ENCODE measurements around the gene SYMPK.
A peak's percentile ranks its signal among the peaks of the same experiment; 100 is the strongest.

SYMPK gene

DNA sequence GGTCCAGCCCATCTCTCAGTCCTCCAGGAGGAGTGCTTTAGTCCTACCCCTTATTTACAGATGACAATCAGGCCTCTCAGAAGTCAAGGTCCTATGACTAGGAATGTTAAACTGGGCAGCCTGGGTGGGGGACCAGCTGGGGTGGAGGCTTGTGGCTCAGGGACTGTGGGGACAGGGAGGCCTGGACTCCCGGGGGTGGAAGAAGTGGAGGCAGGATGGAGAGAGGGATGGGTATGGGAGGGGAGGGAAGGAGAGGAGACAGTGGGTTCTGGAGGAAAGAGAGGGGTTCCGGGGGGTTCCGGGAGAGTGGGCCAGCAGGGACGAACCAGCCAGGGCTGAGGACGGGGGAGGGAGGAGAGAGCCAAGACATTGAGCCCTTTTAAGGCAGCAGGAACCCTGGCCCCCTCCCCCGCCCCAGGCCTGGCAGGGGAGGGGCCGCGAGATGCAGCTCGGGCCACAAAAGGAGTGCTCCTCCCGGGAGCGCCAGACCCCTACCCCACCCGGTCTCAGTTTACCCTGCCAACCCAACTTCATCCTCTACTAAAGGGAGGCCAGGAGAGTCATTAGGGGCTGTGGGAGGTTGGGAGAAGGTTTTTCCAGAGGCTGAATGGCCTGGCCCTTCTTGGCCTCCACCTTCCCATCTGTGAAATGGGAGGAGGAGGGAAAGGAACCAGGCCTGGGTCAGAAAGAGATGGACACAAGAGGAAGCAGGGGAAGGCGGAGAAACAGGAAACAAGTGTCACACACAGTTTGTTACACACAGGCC is 82.3 kb downstream of the SYMPK start:
- no peak for TF ChIP-seq EZH2 (IDR thresholded peaks at IDR 0.05; ENCODE audit: borderline replicate concordance, low read depth, low read length, severe bottlenecking)
- TF ChIP-seq, protein P1, sequence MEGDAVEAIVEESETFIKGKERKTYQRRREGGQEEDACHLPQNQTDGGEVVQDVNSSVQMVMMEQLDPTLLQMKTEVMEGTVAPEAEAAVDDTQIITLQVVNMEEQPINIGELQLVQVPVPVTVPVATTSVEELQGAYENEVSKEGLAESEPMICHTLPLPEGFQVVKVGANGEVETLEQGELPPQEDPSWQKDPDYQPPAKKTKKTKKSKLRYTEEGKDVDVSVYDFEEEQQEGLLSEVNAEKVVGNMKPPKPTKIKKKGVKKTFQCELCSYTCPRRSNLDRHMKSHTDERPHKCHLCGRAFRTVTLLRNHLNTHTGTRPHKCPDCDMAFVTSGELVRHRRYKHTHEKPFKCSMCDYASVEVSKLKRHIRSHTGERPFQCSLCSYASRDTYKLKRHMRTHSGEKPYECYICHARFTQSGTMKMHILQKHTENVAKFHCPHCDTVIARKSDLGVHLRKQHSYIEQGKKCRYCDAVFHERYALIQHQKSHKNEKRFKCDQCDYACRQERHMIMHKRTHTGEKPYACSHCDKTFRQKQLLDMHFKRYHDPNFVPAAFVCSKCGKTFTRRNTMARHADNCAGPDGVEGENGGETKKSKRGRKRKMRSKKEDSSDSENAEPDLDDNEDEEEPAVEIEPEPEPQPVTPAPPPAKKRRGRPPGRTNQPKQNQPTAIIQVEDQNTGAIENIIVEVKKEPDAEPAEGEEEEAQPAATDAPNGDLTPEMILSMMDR (IDR thresholded peaks at IDR 0.05; ENCODE audit: borderline replicate concordance, extremely low read depth, low read length, poor library complexity, severe bottlenecking) = no peak
- Histone ChIP-seq H3K4me1 (ENCODE audit: insufficient read depth, low read length) (no peaks in the 10 kb centered on the region), H3K4me2 (ENCODE audit: insufficient read depth, low read length) (no peak overlapping the region), H3K4me3 (ENCODE audit: low read depth in 1 of 2, low read length in 2 of 2) (no peak overlapping the region), H3K36me3 (ENCODE audit: insufficient read depth, low read length) (peaks cover 30% of the 10 kb centered on the region), H3K27ac (ENCODE audit: low read length) (no peak overlapping the region), H3K27me3 (ENCODE audit: insufficient read depth, low read length, poor library complexity) (no peaks in the 10 kb centered on the region), H3K9me3 (ENCODE audit: insufficient read depth, low read length, severe bottlenecking) (no peaks in the 10 kb centered on the region), H3K9ac (ENCODE audit: low read depth, low read length) (no peak overlapping the region), H2AFZ (ENCODE audit: low read depth, low read length) (no peak overlapping the region), H3K79me2 (ENCODE audit: insufficient read depth, low read length) (no peaks in the 10 kb centered on the region), H4K20me1 (ENCODE audit: insufficient read depth, low read length) (peaks cover 27% of the 10 kb centered on the region)
- DNase-seq = no peak
- no peak for ATAC-seq (ENCODE audit: insufficient read depth, low read depth)

DNA sequence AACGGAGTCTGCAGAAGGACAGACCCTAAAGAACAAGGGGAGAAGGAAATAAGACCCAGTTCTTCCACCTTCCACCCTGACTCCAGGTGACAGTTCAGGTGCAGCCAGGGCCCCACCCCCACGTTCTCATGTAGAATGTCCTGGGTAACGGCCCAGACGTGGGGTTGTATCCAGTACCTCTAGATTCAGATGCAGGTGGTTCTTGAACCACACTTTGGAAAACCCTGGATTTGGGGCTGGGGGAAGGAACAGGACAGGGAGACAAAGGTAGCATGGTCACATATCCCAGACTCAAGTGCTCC is 82.8 kb downstream of the SYMPK start:
- Histone ChIP-seq H3K9ac (ENCODE audit: low read depth, low read length) (no peak overlapping the region), H3K27me3 (ENCODE audit: insufficient read depth, low read length, poor library complexity) (no peaks in the 10 kb centered on the region), H3K4me2 (ENCODE audit: insufficient read depth, low read length) (no peak overlapping the region), H3K79me2 (ENCODE audit: insufficient read depth, low read length) (no peaks in the 10 kb centered on the region), H3K9me3 (ENCODE audit: insufficient read depth, low read length, severe bottlenecking) (no peaks in the 10 kb centered on the region), H4K20me1 (ENCODE audit: insufficient read depth, low read length) (peaks cover 22% of the 10 kb centered on the region), H3K27ac (ENCODE audit: low read length) (no peak overlapping the region), H2AFZ (ENCODE audit: low read depth, low read length) (no peak overlapping the region), H3K4me1 (ENCODE audit: insufficient read depth, low read length) (no peaks in the 10 kb centered on the region), H3K36me3 (ENCODE audit: insufficient read depth, low read length) (peaks cover 25% of the 10 kb centered on the region), H3K4me3 (ENCODE audit: low read depth in 1 of 2, low read length in 2 of 2) (no peak overlapping the region)
- no peak for ATAC-seq (ENCODE audit: insufficient read depth, low read depth)
- no peak for DNase-seq
- TF ChIP-seq EZH2 (IDR thresholded peaks at IDR 0.05; ENCODE audit: borderline replicate concordance, low read depth, low read length, severe bottlenecking) = no peak
- TF ChIP-seq, protein P1 (IDR thresholded peaks at IDR 0.05; ENCODE audit: borderline replicate concordance, extremely low read depth, low read length, poor library complexity, severe bottlenecking) = no peak

DNA sequence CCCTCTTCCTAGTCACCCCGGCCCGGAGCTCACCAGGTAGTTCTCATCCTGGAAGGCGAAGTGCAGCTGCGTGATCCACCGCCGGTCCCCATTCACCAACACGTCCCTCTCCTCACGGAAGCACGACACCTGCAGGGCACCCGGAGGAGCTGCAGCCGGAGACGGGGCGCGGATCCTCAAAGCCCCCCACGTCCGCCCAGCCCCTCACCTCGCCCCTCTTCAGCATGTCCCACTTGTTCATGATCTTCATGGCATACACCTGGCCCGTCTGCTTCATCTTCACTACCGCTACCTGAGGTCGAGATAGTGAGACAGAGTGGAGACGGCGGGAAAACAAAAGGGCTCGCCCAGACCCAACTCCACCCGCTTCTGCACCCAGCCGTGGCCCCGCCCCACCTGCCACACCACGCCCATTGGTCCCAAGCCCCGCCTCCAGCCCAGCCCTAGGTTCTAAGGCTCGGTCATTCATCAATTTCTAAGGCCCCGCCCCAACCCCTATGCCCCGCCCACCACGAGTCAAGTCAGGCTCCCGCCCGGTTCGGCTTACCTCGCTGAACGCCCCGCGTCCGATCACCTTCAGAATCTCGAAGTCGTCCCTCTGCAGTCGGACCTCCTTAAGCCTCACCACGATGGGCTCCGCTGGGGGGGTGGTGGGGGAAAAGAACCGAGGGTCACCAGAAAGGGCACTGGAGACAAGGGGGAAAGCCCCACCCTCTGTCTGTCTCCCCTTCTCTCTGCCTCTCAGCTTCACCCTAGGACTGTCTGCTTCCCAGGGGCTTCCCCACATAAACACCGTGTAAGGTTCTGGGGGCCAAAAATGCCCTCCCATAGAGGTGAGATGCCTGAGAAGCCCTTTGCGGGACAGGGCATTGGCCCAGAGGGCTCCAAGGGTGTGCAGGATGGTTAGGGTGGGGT is 83.5 kb downstream of the SYMPK start:
- ATAC-seq (ENCODE audit: insufficient read depth, low read depth) = 0 out of 3 replicates have a peak, but pooled peaks have one; percentile 36
- peaks cover 20% of the 10 kb centered on the region for H3K36me3 ChIP-seq (ENCODE audit: insufficient read depth, low read length)
- H3K9me3 ChIP-seq (ENCODE audit: insufficient read depth, low read length, severe bottlenecking) = no peaks in the 10 kb centered on the region
- H3K79me2 ChIP-seq (ENCODE audit: insufficient read depth, low read length) = no peaks in the 10 kb centered on the region
- H4K20me1 ChIP-seq (ENCODE audit: insufficient read depth, low read length) = peaks cover 17% of the 10 kb centered on the region
- H3K4me1 ChIP-seq (ENCODE audit: insufficient read depth, low read length) = no peaks in the 10 kb centered on the region
- DNase-seq = peak; percentile 30
- no peak overlapping the region for H2AFZ ChIP-seq (ENCODE audit: low read depth, low read length)
- no peak overlapping the region for H3K27ac ChIP-seq (ENCODE audit: low read length)
- no peak overlapping the region for H3K4me3 ChIP-seq (ENCODE audit: low read depth in 1 of 2, low read length in 2 of 2)
- H3K27me3 ChIP-seq (ENCODE audit: insufficient read depth, low read length, poor library complexity) = no peaks in the 10 kb centered on the region
- no peak overlapping the region for H3K9ac ChIP-seq (ENCODE audit: low read depth, low read length)
- no peak overlapping the region for H3K4me2 ChIP-seq (ENCODE audit: insufficient read depth, low read length)
- TF ChIP-seq, protein P1 (IDR thresholded peaks at IDR 0.05; ENCODE audit: borderline replicate concordance, extremely low read depth, low read length, poor library complexity, severe bottlenecking) = peak; percentile 24
- no peak for TF ChIP-seq EZH2 (IDR thresholded peaks at IDR 0.05; ENCODE audit: borderline replicate concordance, low read depth, low read length, severe bottlenecking)
